HG03460 (cell line): ENCODE data around the gene F2.
"Not testable (repeated sequence)": the region's sequence is repeated elsewhere in the genome, so short reads cannot be mapped to it uniquely, and the experiment has no call there.

Experiments used
- ATAC-seq: cut with Tn5 transposase; IDR thresholded peaks from one replicate; pipeline ENCODE4 v1.9.1; 2021; ENCODE audit not compliant: unreplicated experiment

The F2 gene

GRCh38 chr11:46684367-46684766 is 34.6 kb upstream of the F2 start:
- ATAC-seq = no peak

GRCh38 chr11:46686886-46687795 is 31.9 kb upstream of the F2 start:
- ATAC-seq = no peak

GRCh38 chr11:46690702-46691101 is 28.3 kb upstream of the F2 start:
- ATAC-seq = no peak

- no peak for ATAC-seq
Measured at GRCh38 chr11:46692450-46692849, 26.6 kb upstream of the F2 start.

- ATAC-seq = no peak
Measured at GRCh38 chr11:46693597-46694012, 25.4 kb upstream of the F2 start.

- ATAC-seq = no peak
Measured at GRCh38 chr11:46694072-46694471, 24.9 kb upstream of the F2 start.

GRCh38 chr11:46694607-46695006 is 24.4 kb upstream of the F2 start:
- ATAC-seq = no peak

- no peak for ATAC-seq
Measured at GRCh38 chr11:46695345-46696211, 23.4 kb upstream of the F2 start.

- ATAC-seq = no peak
Measured at GRCh38 chr11:46696212-46696558, 22.8 kb upstream of the F2 start.

- ATAC-seq = no peak
Measured at GRCh38 chr11:46697303-46697702, 21.7 kb upstream of the F2 start.

GRCh38 chr11:46697723-46698122 is 21.3 kb upstream of the F2 start:
- no peak for ATAC-seq

GRCh38 chr11:46698597-46698996 is 20.4 kb upstream of the F2 start:
- ATAC-seq = no peak

- peak; percentile 94 for ATAC-seq
Measured at GRCh38 chr11:46700241-46701077, 18.6 kb upstream of the F2 start, which contains the start of the genes ARHGAP1 and ZNF408. TSS of gene ARHGAP1 (minus strand) at chr11:46700619. CDS start at chr11:46696107, 4,512 bp downstream. TSS of gene ZNF408 (plus strand) at chr11:46701031. CDS start at chr11:46701048, 17 bp downstream.

GRCh38 chr11:46701078-46701654 is 17.8 kb upstream of the F2 start:
- ATAC-seq = no peak

- no peak for ATAC-seq
Measured at GRCh38 chr11:46705070-46705688, 13.8 kb upstream of the F2 start.

- no peak for ATAC-seq
Measured at GRCh38 chr11:46706886-46707285, 12.1 kb upstream of the F2 start.

- not testable (repeated sequence) for ATAC-seq
Measured at GRCh38 chr11:46709351-46709750, 9.7 kb upstream of the F2 start.

- ATAC-seq = no peak
Measured at GRCh38 chr11:46710821-46711269, 8.2 kb upstream of the F2 start.

GRCh38 chr11:46711303-46711702 is 7.7 kb upstream of the F2 start:
- ATAC-seq = no peak
